ENCODE results near the gene HEY2. TPM values are rescaled to one million over a fixed set of nuclear protein-coding genes. Genes with fewer than 3 reads are reported as not detected.
"Not testable (repeated sequence)": the region's sequence is repeated elsewhere in the genome, so short reads cannot be mapped to it uniquely, and the experiment has no call there.

The HEY2 gene
- total RNA-seq = 1 to 10 TPM; 1.3 to 3.3 (median 1.8) TPM

DNA sequence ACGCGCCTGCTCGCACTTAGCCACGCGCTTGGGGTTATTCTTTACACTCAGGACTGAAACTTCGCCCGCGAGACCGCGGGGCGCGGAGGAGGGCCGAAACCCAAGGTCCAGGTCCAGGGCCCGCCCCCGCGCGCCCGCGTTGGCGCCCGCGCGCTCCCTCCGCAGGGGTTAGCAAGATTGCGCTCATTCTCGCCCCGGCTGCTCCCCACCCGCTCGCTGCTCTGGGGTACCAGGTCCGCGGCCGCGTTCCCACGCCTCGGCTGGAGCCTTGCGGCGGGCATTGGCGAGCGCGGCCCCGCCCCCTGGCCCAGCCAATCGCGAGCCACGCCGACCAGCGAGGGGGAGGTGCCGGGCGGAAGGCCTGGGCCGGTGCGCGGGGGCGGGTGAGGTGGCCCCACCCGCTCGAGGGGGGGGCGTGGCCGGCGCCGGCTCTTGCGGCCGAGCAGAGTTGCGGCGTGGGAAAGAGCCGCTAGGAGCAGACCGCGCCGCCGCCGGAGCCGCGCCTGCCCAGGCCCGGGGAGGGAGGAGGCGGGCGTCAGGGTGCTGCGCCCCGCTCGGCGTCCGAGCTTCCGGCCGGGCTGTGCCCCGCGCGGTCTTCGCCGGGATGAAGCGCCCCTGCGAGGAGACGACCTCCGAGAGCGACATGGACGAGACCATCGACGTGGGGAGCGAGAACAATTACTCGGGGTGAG lies at the start of gene HEY2:
HEY2 (plus strand) TSS at position 460 of the 692 bp plus-strand sequence; CDS start at position 605, 145 bp downstream.
- H3K27me3 ChIP-seq = peaks cover 0 to 30% (median 9%) of the 10 kb centered on the region in 4 donors
- peak; percentile 98 for ATAC-seq (ENCODE audit: low FRiP score in 2 of 2)
- peak; percentile 93 to 99 for DNase-seq
- peak within 1 kb of the TSS; percentile 65 to 86 (median 74) for H3K4me3 ChIP-seq
- H3K36me3 ChIP-seq = no peaks in the 10 kb centered on the region
- no peaks in the 10 kb centered on the region for H3K9me3 ChIP-seq
- 0 to 1% methylated on average over 7 to 35 of the region's 95 CpGs for WGBS, 2 donors
- peak within 1 kb of the TSS; percentile 81 to 89 (median 83) for H3K27ac ChIP-seq
- peaks cover 21 to 49% (median 29%) of the 10 kb centered on the region in 4 donors for H3K4me1 ChIP-seq
- TF ChIP-seq, protein P1, sequence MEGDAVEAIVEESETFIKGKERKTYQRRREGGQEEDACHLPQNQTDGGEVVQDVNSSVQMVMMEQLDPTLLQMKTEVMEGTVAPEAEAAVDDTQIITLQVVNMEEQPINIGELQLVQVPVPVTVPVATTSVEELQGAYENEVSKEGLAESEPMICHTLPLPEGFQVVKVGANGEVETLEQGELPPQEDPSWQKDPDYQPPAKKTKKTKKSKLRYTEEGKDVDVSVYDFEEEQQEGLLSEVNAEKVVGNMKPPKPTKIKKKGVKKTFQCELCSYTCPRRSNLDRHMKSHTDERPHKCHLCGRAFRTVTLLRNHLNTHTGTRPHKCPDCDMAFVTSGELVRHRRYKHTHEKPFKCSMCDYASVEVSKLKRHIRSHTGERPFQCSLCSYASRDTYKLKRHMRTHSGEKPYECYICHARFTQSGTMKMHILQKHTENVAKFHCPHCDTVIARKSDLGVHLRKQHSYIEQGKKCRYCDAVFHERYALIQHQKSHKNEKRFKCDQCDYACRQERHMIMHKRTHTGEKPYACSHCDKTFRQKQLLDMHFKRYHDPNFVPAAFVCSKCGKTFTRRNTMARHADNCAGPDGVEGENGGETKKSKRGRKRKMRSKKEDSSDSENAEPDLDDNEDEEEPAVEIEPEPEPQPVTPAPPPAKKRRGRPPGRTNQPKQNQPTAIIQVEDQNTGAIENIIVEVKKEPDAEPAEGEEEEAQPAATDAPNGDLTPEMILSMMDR (IDR thresholded peaks at IDR 0.05) = peak in 5 of 6 experiments; percentile 13 to 70 (median 32)
- TF ChIP-seq EP300 (IDR thresholded peaks at IDR 0.05) (peak in 2 of 4 donors; percentile 7 to 16), POLR2A (IDR thresholded peaks at IDR 0.05) (peak in 3 of 4 donors; percentile 39 to 70 (median 67)), POLR2AphosphoS5 (IDR thresholded peaks at IDR 0.05) (peak; percentile 5 to 71)

- WGBS, 2 donors = 70 to 76% methylated on average over 3 of the region's 3 CpGs
- Histone ChIP-seq H3K9me3 (no peaks in the 10 kb centered on the region), H3K27me3 (no peaks in the 10 kb centered on the region), H3K4me1 (no peaks in the 10 kb centered on the region), H3K36me3 (no peaks in the 10 kb centered on the region), H3K27ac (no peak overlapping the region), H3K4me3 (no peak overlapping the region)
- DNase-seq (no peak), ATAC-seq (ENCODE audit: low FRiP score in 2 of 2) (no peak)
- TF ChIP-seq EP300 (IDR thresholded peaks at IDR 0.05) (no peak), POLR2AphosphoS5 (IDR thresholded peaks at IDR 0.05) (no peak), POLR2A (IDR thresholded peaks at IDR 0.05) (no peak)
- TF ChIP-seq, protein P1 (IDR thresholded peaks at IDR 0.05) = no peak
Observed at GRCh38 chr6:125700581-125701353, 48.7 kb upstream of the HEY2 start.

GRCh38 chr6:125701354-125701668 lies 48.1 kb upstream of the HEY2 start:
- H3K4me3 ChIP-seq = no peak overlapping the region
- H3K27ac ChIP-seq = no peak overlapping the region
- no peak for TF ChIP-seq POLR2A (IDR thresholded peaks at IDR 0.05)
- no peak for TF ChIP-seq POLR2AphosphoS5 (IDR thresholded peaks at IDR 0.05)
- TF ChIP-seq, protein P1 (IDR thresholded peaks at IDR 0.05) = no peak
- TF ChIP-seq EP300 (IDR thresholded peaks at IDR 0.05) = no peak
- H3K9me3 ChIP-seq = no peaks in the 10 kb centered on the region
- 90 to 96% methylated on average over 1 of the region's 1 CpG for WGBS, 2 donors
- H3K36me3 ChIP-seq = no peaks in the 10 kb centered on the region
- ATAC-seq (ENCODE audit: low FRiP score in 2 of 2) (no peak), DNase-seq (no peak)
- no peaks in the 10 kb centered on the region for H3K27me3 ChIP-seq
- no peaks in the 10 kb centered on the region for H3K4me1 ChIP-seq

DNA sequence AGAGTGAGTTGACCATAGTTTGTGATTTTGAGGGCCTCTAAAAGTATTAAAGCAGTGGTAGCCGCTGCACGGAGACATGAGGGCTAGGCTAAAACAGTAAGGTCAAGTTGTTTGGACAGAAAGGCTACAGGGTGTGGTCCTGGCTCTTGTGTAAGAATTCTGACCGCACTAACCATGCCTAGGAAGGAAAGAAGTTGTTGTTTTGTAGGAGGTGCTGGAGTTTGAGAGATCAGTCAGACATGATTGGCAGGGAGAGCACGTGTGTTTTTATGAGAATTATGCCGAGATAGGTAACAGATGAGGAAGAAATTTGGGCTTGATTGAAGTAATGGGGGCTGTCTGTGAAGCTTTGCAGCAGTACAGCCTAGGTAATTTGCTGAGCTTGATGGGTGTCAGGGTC lies 45.5 kb upstream of the HEY2 start:
- 83 to 93% methylated on average over 3 to 4 of the region's 5 CpGs for WGBS, 2 donors
- H3K36me3 ChIP-seq; H3K4me1 ChIP-seq; H3K9me3 ChIP-seq; DNase-seq; ATAC-seq (ENCODE audit: low FRiP score in 2 of 2); H3K4me3 ChIP-seq; H3K27ac ChIP-seq; H3K27me3 ChIP-seq: not testable (repeated sequence)

DNA sequence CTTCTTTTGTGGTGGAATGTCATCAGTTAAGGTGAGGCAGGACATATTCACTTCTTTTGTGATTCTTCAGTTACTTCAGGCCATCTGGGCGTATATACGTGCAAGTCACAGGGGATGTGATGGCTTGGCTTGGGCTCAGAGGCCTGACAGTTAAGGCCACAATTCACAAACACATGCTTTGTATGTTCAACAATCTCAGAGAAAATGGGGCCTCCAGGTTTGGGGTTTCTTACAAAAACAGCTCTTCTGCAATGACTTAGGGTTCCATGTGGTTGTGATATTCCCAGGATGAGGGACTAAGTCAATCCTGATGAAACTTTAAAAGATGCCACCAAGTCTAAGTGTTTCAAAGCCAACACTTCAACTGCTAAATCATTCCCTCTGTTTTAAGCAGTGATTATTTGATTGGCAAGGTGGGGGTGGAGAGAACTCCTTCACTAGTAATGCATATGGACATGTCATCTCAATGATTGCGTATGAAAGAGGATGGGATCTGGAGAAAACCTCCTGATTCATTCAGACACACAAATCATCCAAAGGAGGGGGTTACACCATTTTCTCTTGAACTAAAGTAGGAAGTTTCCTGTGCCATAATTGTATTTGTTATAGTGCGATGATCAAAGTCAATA lies 41.7 kb upstream of the HEY2 start:
- DNase-seq = no peak
- no peaks in the 10 kb centered on the region for H3K36me3 ChIP-seq
- 70 to 75% methylated on average over 4 of the region's 4 CpGs for WGBS, 2 donors
- no peaks in the 10 kb centered on the region for H3K4me1 ChIP-seq
- no peak for TF ChIP-seq EP300 (IDR thresholded peaks at IDR 0.05)
- no peak for TF ChIP-seq POLR2A (IDR thresholded peaks at IDR 0.05)
- TF ChIP-seq, protein P1 (IDR thresholded peaks at IDR 0.05) = no peak
- TF ChIP-seq POLR2AphosphoS5 (IDR thresholded peaks at IDR 0.05) = no peak
- no peaks in the 10 kb centered on the region for H3K27me3 ChIP-seq
- peaks cover 0 to 5% (median 1%) of the 10 kb centered on the region in 4 donors for H3K9me3 ChIP-seq
- H3K4me3 ChIP-seq = no peak overlapping the region
- ATAC-seq (ENCODE audit: low FRiP score in 2 of 2) = no peak
- no peak overlapping the region for H3K27ac ChIP-seq
